HCT116 (cell line): ENCODE data around the gene CD28. TPM values are rescaled to one million over a fixed set of nuclear protein-coding genes. Genes with fewer than 3 reads are reported as not detected.
"Not testable (repeated sequence)": the region's sequence is repeated elsewhere in the genome, so short reads cannot be mapped to it uniquely, and the experiment has no call there.

Source experiments
- ATAC-seq: fragments of 200-7000 bp; cut with Tn5 transposase; 2 replicates; pipeline ENCODE4 v1.9.1; 2020; ENCODE audit warnings: mild to moderate bottlenecking, moderate library complexity
- BruUV-seq: library from RNA; stranded (reverse); fragments of 400-500 nt; replicated peaks from 2 replicates; lab custom pipeline; 2021; lab: Mats Ljungman, UMichigan
- CTCF ChIA-PET: fragments of 300-600 bp; sonication (Branson Sonifier 250); formaldehyde crosslinking; loops from one replicate; lab custom pipeline; 2021; ENCODE audit warnings: antibody characterized with exemption; lab: Charles Lee
- POLR2A ChIA-PET: fragments of 300-600, 350-600 bp; sonication (Branson Sonifier 250); formaldehyde crosslinking; loops from one replicate; lab custom pipeline; 2021; ENCODE audit warnings: antibody characterized with exemption; lab: Charles Lee
- RAD21 ChIA-PET, 2 experiments: fragments of 300-600 bp; sonication (Branson Sonifier 250); formaldehyde crosslinking; loops; one replicate each; lab custom pipeline; 2023; ENCODE audit warnings: low total read pairs in 2 of 2; ENCODE audit not compliant: uncharacterized antibody in 2 of 2, unreplicated experiment in 2 of 2, low non-redundant PET in 1 of 2; lab: Charles Lee
- DNase-seq: peaks from one replicate; pipeline ENCODE4 v3.0.0-alpha.2; 2010; ENCODE audit warnings: low read depth, low spot score
- H2AFZ ChIP-seq: fragments of 200-600 bp; shearing (Covaris generic), sonication (generic); 2 replicates; pipeline ENCODE4 v1.6.1; 2017; ENCODE audit warnings: low read depth, mixed run types, mixed read lengths, antibody characterized with exemption, low read length; ENCODE audit not compliant: poor library complexity, severe bottlenecking
- H3K27ac ChIP-seq: 2 replicates; pipeline ENCODE4 v1.5.1; 2012; ENCODE audit warnings: low read depth, low read length
- H3K27me3 ChIP-seq: fragments of 200-600 bp; sonication (generic); 2 replicates; pipeline ENCODE4 v1.6.1; 2016; ENCODE audit warnings: mixed run types, low read length, mixed read lengths; ENCODE audit not compliant: insufficient read depth
- H3K36me3 ChIP-seq, 2 experiments: fragments of 200-500 bp in 1 of 2; fragments of 200-600 bp in 1 of 2; sonication (Bioruptor generic) in 1 of 2; sonication (generic) in 1 of 2; 2 replicates each; pipeline versions ENCODE4 v1.5.1 to v1.6.1; 2014 to 2016; ENCODE audit warnings: low read length in 2 of 2, inconsistent platforms in 1 of 2, mixed read lengths in 1 of 2, mixed run types in 1 of 2; ENCODE audit not compliant: insufficient read depth in 2 of 2, control insufficient read depth in 1 of 2
- H3K4me1 ChIP-seq, 2 experiments: fragments of 200-600 bp in 1 of 2; sonication (generic) in 1 of 2; 2 replicates each; pipeline versions ENCODE4 v1.5.1 to v1.6.1; 2012 to 2017; ENCODE audit warnings: low read length in 2 of 2, inconsistent platforms in 1 of 2, mild to moderate bottlenecking in 1 of 2, mixed read lengths in 1 of 2, mixed run types in 1 of 2, moderate library complexity in 1 of 2; ENCODE audit not compliant: insufficient read depth in 2 of 2, control insufficient read depth in 1 of 2
- H3K4me2 ChIP-seq: fragments of 200-600 bp; sonication (generic); 2 replicates; pipeline ENCODE4 v1.6.1; 2017; ENCODE audit warnings: mixed run types, low read length, mixed read lengths
- H3K4me3 ChIP-seq, 2 experiments: fragments of 200-600 bp in 1 of 2; sonication (generic) in 1 of 2; replicated peaks in 1 of 2; 2 replicates each; pipeline ENCODE4 v1.5.1; 2011 to 2016; ENCODE audit warnings: low read length in 2 of 2, control low read depth in 1 of 2, low read depth in 1 of 2, mild to moderate bottlenecking in 1 of 2, mixed read lengths in 1 of 2, mixed run types in 1 of 2
- H3K79me2 ChIP-seq: fragments of 200-600 bp; sonication (generic); 2 replicates; pipeline ENCODE4 v1.6.1; 2017; ENCODE audit warnings: mild to moderate bottlenecking, mixed run types, low read length, moderate library complexity, mixed read lengths; ENCODE audit not compliant: insufficient read depth
- H3K9ac ChIP-seq: fragments of 200-600 bp; sonication (generic); 2 replicates; pipeline ENCODE4 v1.6.1; 2016; ENCODE audit warnings: low read length, mixed read lengths
- H3K9me2 ChIP-seq: fragments of 200-600 bp; sonication (generic), shearing (Covaris generic); 2 replicates; pipeline ENCODE4 v1.6.1; 2017; ENCODE audit warnings: mixed run types, mild to moderate bottlenecking, moderate library complexity; ENCODE audit not compliant: insufficient read depth
- H3K9me3 ChIP-seq, 2 experiments: fragments of 200-500 bp in 1 of 2; fragments of 200-600 bp in 1 of 2; sonication (Bioruptor generic) in 1 of 2; sonication (generic) in 1 of 2; 2 replicates each; pipeline ENCODE4 v1.6.1; 2014 to 2017; ENCODE audit warnings: low read length in 2 of 2, mixed read lengths in 2 of 2, inconsistent platforms in 1 of 2, low read depth in 1 of 2, mild to moderate bottlenecking in 1 of 2, mixed run types in 1 of 2, moderate library complexity in 1 of 2; ENCODE audit not compliant: control insufficient read depth in 1 of 2, insufficient read depth in 1 of 2
- H4K20me1 ChIP-seq: fragments of 200-600 bp; sonication (generic), shearing (Covaris generic); 2 replicates; pipeline ENCODE4 v1.6.1; 2017; ENCODE audit warnings: mixed run types, mild to moderate bottlenecking, moderate library complexity; ENCODE audit not compliant: insufficient read depth
- CEBPB ChIP-seq: IDR thresholded peaks from 2 replicates; pipeline ENCODE4 v1.6.1; 2012; ENCODE audit warnings: low read depth
- EGR1 ChIP-seq: IDR thresholded peaks from 2 replicates; pipeline ENCODE4 v1.6.1; 2012; ENCODE audit warnings: low read depth
- ELF1 ChIP-seq: IDR thresholded peaks from 2 replicates; pipeline ENCODE4 v1.6.1; 2012; ENCODE audit warnings: low read depth, borderline replicate concordance
- EZH2 ChIP-seq: fragments of 200-600 bp; sonication (generic); IDR thresholded peaks from 2 replicates; pipeline ENCODE4 v1.6.1; 2017; ENCODE audit warnings: antibody characterized with exemption, mixed run types
- EZH2phosphoT487 ChIP-seq: fragments of 200-600 bp; IDR thresholded peaks from 2 replicates; pipeline ENCODE4 v1.6.1; 2018; ENCODE audit warnings: antibody characterized with exemption, borderline replicate concordance
- FOSL1 ChIP-seq: IDR thresholded peaks from 2 replicates; pipeline ENCODE4 v1.6.1; 2012; ENCODE audit warnings: low read depth
- JUND ChIP-seq: IDR thresholded peaks from 2 replicates; pipeline ENCODE4 v1.6.1; 2012
- SIN3A ChIP-seq: IDR thresholded peaks from 2 replicates; pipeline ENCODE4 v1.6.1; 2012; ENCODE audit warnings: low read depth
- TCF7L2 ChIP-seq: IDR thresholded peaks from 2 replicates; pipeline ENCODE4 v1.7.0; 2011; ENCODE audit warnings: borderline replicate concordance, inconsistent platforms; ENCODE audit not compliant: insufficient read depth, insufficient read length; ENCODE audit errors: extremely low read depth
- intact Hi-C: fragments of 100-400 bp; cut with micrococcal nuclease; formaldehyde crosslinking; loops from 2 replicates; pipeline ENCODE4 v1.10.0; 2022
- total RNA-seq: library from RNA; stranded (reverse); gene quantifications from one replicate; pipeline ENCODE4 v1.2.1, GENCODE V29; 2021; ENCODE audit not compliant: unreplicated experiment
- TF ChIP-seq, protein P1 (sequence below): IDR thresholded peaks from 2 replicates; pipeline ENCODE4 v1.6.1; 2012
- TF ChIP-seq, protein P2 (sequence below): IDR thresholded peaks from 2 replicates; pipeline ENCODE4 v1.6.1; 2011; ENCODE audit warnings: mild to moderate bottlenecking, low read length, moderate library complexity; ENCODE audit not compliant: insufficient replicate concordance; ENCODE audit errors: extremely low read depth
- TF ChIP-seq, protein P3 (sequence below): IDR thresholded peaks from 2 replicates; pipeline ENCODE4 v1.6.1; 2012; ENCODE audit warnings: low read depth

Gene CD28
- total RNA-seq, 1 experiment from 2014 or later, result 0.37 TPM

DNA sequence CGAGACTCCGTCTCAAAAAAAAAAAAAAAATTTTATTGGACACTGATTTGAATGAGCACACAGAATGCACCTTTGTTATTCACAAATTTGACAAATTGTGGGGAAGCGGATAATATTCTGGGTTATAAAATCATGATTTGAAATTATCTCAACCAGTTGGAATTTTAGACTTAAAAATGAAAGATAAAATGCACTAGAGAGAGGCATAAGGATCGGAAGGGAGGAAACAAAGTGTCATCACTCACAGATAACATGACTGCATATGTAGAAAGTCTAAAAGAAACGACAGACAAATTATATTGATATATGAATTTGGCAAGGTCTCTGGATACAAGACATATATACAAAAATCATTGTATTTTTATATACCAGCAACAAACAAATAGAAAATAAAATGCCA is 70.6 kb downstream of the CD28 start:
- Histone ChIP-seq H3K4me2 (no peak overlapping the region), H4K20me1 (no peaks in the 10 kb centered on the region), H3K9ac (no peak overlapping the region), H3K27me3 (no peaks in the 10 kb centered on the region), H2AFZ (no peak overlapping the region), H3K4me1 (peaks cover 0 to under 1% of the 10 kb centered on the region in 2 experiments; a peak in 1 of 4 replicates), H3K9me3 (no peaks in the 10 kb centered on the region), H3K4me3 (no peak overlapping the region), H3K36me3 (no peaks in the 10 kb centered on the region), H3K79me2 (no peaks in the 10 kb centered on the region), H3K27ac (no peak overlapping the region), H3K9me2 (no peaks in the 10 kb centered on the region)
- no peak for DNase-seq
- ChIA-PET RAD21 (no interaction called here), CTCF (no interaction called here), POLR2A (no interaction called here)
- ATAC-seq, result no peak
- TF ChIP-seq SIN3A (no peak), ELF1 (no peak), JUND (no peak), CEBPB (no peak), FOSL1 (no peak), TCF7L2 (no peak), EZH2 (no peak), EGR1 (no peak), EZH2phosphoT487 (no peak)
- TF ChIP-seq, protein P1, sequence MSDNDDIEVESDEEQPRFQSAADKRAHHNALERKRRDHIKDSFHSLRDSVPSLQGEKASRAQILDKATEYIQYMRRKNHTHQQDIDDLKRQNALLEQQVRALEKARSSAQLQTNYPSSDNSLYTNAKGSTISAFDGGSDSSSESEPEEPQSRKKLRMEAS, result no peak
- TF ChIP-seq, protein P2, sequence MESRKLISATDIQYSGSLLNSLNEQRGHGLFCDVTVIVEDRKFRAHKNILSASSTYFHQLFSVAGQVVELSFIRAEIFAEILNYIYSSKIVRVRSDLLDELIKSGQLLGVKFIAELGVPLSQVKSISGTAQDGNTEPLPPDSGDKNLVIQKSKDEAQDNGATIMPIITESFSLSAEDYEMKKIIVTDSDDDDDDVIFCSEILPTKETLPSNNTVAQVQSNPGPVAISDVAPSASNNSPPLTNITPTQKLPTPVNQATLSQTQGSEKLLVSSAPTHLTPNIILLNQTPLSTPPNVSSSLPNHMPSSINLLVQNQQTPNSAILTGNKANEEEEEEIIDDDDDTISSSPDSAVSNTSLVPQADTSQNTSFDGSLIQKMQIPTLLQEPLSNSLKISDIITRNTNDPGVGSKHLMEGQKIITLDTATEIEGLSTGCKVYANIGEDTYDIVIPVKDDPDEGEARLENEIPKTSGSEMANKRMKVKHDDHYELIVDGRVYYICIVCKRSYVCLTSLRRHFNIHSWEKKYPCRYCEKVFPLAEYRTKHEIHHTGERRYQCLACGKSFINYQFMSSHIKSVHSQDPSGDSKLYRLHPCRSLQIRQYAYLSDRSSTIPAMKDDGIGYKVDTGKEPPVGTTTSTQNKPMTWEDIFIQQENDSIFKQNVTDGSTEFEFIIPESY, result no peak
- TF ChIP-seq, protein P3, sequence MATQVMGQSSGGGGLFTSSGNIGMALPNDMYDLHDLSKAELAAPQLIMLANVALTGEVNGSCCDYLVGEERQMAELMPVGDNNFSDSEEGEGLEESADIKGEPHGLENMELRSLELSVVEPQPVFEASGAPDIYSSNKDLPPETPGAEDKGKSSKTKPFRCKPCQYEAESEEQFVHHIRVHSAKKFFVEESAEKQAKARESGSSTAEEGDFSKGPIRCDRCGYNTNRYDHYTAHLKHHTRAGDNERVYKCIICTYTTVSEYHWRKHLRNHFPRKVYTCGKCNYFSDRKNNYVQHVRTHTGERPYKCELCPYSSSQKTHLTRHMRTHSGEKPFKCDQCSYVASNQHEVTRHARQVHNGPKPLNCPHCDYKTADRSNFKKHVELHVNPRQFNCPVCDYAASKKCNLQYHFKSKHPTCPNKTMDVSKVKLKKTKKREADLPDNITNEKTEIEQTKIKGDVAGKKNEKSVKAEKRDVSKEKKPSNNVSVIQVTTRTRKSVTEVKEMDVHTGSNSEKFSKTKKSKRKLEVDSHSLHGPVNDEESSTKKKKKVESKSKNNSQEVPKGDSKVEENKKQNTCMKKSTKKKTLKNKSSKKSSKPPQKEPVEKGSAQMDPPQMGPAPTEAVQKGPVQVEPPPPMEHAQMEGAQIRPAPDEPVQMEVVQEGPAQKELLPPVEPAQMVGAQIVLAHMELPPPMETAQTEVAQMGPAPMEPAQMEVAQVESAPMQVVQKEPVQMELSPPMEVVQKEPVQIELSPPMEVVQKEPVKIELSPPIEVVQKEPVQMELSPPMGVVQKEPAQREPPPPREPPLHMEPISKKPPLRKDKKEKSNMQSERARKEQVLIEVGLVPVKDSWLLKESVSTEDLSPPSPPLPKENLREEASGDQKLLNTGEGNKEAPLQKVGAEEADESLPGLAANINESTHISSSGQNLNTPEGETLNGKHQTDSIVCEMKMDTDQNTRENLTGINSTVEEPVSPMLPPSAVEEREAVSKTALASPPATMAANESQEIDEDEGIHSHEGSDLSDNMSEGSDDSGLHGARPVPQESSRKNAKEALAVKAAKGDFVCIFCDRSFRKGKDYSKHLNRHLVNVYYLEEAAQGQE, result no peak
- BruUV-seq, result no TSS peak
- intact Hi-C loops, result no loop called here

GRCh38 chr2:203779477-203780073 is 73.1 kb downstream of the CD28 start:
- H3K27me3 ChIP-seq, CTCF ChIA-PET, H3K4me1 ChIP-seq, BruUV-seq, intact Hi-C loops, H2AFZ ChIP-seq, H3K4me2 ChIP-seq, ATAC-seq, DNase-seq, H3K9me3 ChIP-seq, H4K20me1 ChIP-seq, RAD21 ChIA-PET, H3K36me3 ChIP-seq, H3K27ac ChIP-seq, H3K4me3 ChIP-seq, H3K9ac ChIP-seq, POLR2A ChIA-PET, H3K79me2 ChIP-seq, H3K9me2 ChIP-seq: not testable (repeated sequence)
